ENCODE data around the gene IREB2. TPM values are rescaled to one million over a fixed set of nuclear protein-coding genes. Genes with fewer than 3 reads are reported as not detected.
A peak's percentile ranks its signal among the peaks of the same experiment; 100 is the strongest.

Gene IREB2
- total and polyA plus RNA-seq, 2 experiments from 2014 or later: 23.4 to 68.4 TPM

DNA sequence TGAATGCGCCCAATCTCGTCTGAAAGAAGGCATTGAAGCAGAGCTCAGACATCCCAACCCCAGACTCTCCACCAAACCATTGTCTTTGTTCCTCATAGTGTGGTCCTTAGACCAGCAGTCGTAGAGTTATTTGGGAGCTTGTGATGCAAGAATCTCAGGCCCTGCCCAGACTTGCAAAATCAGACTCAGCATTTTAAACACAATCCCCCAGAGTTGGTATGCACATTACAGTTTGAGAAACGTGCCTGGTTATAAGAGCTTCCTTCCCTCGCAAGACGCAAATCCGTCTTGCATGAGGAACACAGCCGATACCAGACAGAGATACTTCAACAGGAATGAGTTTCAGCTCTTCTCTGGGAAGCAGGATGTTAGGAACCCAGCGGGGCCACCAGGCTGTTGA, 38.9 kb upstream of the IREB2 start:
- peaks cover 4% of the 10 kb centered on the region for H3K27me3 Mint-ChIP-seq (ENCODE audit: insufficient read depth, low read depth, poor library complexity)
- no peaks in the 10 kb centered on the region for H4K20me1 ChIP-seq (replicated peaks; ENCODE audit: insufficient read depth)
- DNase-seq (ENCODE audit: low spot score) (no peak), ATAC-seq (no peak)
- no peak overlapping the region for H3K27ac Mint-ChIP-seq
- TF ChIP-seq ZNF331 (CRISPR knock-in tag; IDR thresholded peaks at IDR 0.05; ENCODE audit: low read depth) (no peak), ZNF114 (CRISPR knock-in tag; IDR thresholded peaks at IDR 0.05) (no peak), REST (IDR thresholded peaks at IDR 0.05; ENCODE audit: unreplicated experiment) (no peak), NANOG (IDR thresholded peaks at IDR 0.05; ENCODE audit: borderline replicate concordance) (no peak), JUNB (IDR thresholded peaks at IDR 0.05; ENCODE audit: unreplicated experiment) (no peak), STAT1 (IDR thresholded peaks at IDR 0.05; ENCODE audit: unreplicated experiment) (no peak), EZH2phosphoT487 (IDR thresholded peaks at IDR 0.05; ENCODE audit: unreplicated experiment) (no peak), CREB1 (CRISPR knock-in tag; IDR thresholded peaks at IDR 0.05; ENCODE audit: low read depth) (no peak), EZH2 (IDR thresholded peaks at IDR 0.05; ENCODE audit: low read depth, unreplicated experiment) (no peak), POLR2AphosphoS5 (IDR thresholded peaks at IDR 0.05; ENCODE audit: low read depth) (no peak)
- TF ChIP-seq, protein P1, sequence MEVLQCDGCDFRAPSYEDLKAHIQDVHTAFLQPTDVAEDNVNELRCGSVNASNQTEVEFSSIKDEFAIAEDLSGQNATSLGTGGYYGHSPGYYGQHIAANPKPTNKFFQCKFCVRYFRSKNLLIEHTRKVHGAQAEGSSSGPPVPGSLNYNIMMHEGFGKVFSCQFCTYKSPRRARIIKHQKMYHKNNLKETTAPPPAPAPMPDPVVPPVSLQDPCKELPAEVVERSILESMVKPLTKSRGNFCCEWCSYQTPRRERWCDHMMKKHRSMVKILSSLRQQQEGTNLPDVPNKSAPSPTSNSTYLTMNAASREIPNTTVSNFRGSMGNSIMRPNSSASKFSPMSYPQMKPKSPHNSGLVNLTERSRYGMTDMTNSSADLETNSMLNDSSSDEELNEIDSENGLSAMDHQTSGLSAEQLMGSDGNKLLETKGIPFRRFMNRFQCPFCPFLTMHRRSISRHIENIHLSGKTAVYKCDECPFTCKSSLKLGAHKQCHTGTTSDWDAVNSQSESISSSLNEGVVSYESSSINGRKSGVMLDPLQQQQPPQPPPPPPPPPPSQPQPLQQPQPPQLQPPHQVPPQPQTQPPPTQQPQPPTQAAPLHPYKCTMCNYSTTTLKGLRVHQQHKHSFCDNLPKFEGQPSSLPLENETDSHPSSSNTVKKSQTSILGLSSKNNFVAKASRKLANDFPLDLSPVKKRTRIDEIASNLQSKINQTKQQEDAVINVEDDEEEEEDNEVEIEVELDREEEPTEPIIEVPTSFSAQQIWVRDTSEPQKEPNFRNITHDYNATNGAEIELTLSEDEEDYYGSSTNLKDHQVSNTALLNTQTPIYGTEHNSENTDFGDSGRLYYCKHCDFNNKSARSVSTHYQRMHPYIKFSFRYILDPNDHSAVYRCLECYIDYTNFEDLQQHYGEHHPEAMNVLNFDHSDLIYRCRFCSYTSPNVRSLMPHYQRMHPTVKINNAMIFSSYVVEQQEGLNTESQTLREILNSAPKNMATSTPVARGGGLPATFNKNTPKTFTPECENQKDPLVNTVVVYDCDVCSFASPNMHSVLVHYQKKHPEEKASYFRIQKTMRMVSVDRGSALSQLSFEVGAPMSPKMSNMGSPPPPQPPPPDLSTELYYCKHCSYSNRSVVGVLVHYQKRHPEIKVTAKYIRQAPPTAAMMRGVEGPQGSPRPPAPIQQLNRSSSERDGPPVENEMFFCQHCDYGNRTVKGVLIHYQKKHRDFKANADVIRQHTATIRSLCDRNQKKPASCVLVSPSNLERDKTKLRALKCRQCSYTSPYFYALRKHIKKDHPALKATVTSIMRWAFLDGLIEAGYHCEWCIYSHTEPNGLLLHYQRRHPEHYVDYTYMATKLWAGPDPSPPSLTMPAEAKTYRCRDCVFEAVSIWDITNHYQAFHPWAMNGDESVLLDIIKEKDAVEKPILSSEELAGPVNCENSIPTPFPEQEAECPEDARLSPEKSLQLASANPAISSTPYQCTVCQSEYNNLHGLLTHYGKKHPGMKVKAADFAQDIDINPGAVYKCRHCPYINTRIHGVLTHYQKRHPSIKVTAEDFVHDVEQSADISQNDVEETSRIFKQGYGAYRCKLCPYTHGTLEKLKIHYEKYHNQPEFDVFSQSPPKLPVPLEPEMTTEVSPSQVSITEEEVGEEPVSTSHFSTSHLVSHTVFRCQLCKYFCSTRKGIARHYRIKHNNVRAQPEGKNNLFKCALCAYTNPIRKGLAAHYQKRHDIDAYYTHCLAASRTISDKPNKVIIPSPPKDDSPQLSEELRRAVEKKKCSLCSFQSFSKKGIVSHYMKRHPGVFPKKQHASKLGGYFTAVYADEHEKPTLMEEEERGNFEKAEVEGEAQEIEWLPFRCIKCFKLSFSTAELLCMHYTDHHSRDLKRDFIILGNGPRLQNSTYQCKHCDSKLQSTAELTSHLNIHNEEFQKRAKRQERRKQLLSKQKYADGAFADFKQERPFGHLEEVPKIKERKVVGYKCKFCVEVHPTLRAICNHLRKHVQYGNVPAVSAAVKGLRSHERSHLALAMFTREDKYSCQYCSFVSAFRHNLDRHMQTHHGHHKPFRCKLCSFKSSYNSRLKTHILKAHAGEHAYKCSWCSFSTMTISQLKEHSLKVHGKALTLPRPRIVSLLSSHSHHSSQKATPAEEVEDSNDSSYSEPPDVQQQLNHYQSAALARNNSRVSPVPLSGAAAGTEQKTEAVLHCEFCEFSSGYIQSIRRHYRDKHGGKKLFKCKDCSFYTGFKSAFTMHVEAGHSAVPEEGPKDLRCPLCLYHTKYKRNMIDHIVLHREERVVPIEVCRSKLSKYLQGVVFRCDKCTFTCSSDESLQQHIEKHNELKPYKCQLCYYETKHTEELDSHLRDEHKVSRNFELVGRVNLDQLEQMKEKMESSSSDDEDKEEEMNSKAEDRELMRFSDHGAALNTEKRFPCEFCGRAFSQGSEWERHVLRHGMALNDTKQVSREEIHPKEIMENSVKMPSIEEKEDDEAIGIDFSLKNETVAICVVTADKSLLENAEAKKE (CRISPR knock-in tag; IDR thresholded peaks at IDR 0.05): no peak
- TF ChIP-seq, protein P2, sequence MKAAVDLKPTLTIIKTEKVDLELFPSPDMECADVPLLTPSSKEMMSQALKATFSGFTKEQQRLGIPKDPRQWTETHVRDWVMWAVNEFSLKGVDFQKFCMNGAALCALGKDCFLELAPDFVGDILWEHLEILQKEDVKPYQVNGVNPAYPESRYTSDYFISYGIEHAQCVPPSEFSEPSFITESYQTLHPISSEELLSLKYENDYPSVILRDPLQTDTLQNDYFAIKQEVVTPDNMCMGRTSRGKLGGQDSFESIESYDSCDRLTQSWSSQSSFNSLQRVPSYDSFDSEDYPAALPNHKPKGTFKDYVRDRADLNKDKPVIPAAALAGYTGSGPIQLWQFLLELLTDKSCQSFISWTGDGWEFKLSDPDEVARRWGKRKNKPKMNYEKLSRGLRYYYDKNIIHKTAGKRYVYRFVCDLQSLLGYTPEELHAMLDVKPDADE (IDR thresholded peaks at IDR 0.05): no peak
- no peak overlapping the region for H3K27ac ChIP-seq (ENCODE audit: low read depth)
- 0 out of 2 replicates have a peak overlapping the region, but pooled peaks have one; percentile 12 for H3K4me2 ChIP-seq
- H3K79me2 ChIP-seq (replicated peaks; ENCODE audit: insufficient read depth): no peaks in the 10 kb centered on the region
- H2AFZ ChIP-seq: peak overlapping the region; percentile 82; the same call in 1 of the 2 replicates
- H3K4me3 ChIP-seq: no peak overlapping the region
- 0 out of 2 replicates have a peak, but pooled peaks cover 3% of the 10 kb centered on the region for H3K9me2 ChIP-seq (ENCODE audit: insufficient read depth)
- no peaks in the 10 kb centered on the region for H3F3A ChIP-seq (replicated peaks; ENCODE audit: low read depth)
- no peaks in the 10 kb centered on the region for H3K27me3 ChIP-seq (ENCODE audit: insufficient read depth)
- peaks cover 26% of the 10 kb centered on the region for H3K4me1 Mint-ChIP-seq
- H3K36me3 Mint-ChIP-seq (ENCODE audit: low read depth): no peaks in the 10 kb centered on the region
- H3K4me1 ChIP-seq (ENCODE audit: insufficient read depth): peaks cover 16% of the 10 kb centered on the region
- H3K36me3 ChIP-seq (ENCODE audit: insufficient read depth): no peaks in the 10 kb centered on the region
- no peak overlapping the region for H3K4me3 Mint-ChIP-seq
- H3K9me3 Mint-ChIP-seq: no peaks in the 10 kb centered on the region

Data from GM23338 (cell line).